ENCODE data around the gene ATXN2L. TPM values are rescaled to one million over a fixed set of nuclear protein-coding genes. Genes with fewer than 3 reads are reported as not detected.
A peak's percentile ranks its signal among the peaks of the same experiment; 100 is the strongest.

Gene ATXN2L
- total and polyA plus RNA-seq, 10 of the 15 experiments (the other 5 are each of a cell fraction or from before 2014, with no cell fraction given), result 3.5 to 210 (median 61.1) TPM

- TF ChIP-seq HSF1 (IDR thresholded peaks at IDR 0.05; ENCODE audit: low read depth, low read length) (peak; percentile 73; the same call in 1 of the 2 replicates), IKZF2 (IDR thresholded peaks at IDR 0.05) (no peak), TBL1XR1 (IDR thresholded peaks at IDR 0.05; ENCODE audit: low read depth, low read length) (peak; percentile 69), EP300 (IDR thresholded peaks at IDR 0.05; ENCODE audit: borderline replicate concordance in 1 of 2, control insufficient read depth in 1 of 2, low read depth in 2 of 2, low read length in 2 of 2) (0 out of 4 replicates have a peak, but pooled peaks of 1 of the 2 experiments have one; percentile 26), CEBPB (IDR thresholded peaks at IDR 0.05; ENCODE audit: borderline replicate concordance in 1 of 2, low read depth in 2 of 2, low read length in 2 of 2) (0 out of 4 replicates have a peak, but pooled peaks of 1 of the 2 experiments have one; percentile 22), SP1 (IDR thresholded peaks at IDR 0.05; ENCODE audit: low read depth, low read length) (peak; percentile 76), IRF4 (IDR thresholded peaks at IDR 0.05; ENCODE audit: low read depth, low read length) (peak; percentile 38; the same call in 1 of the 2 replicates), PML (IDR thresholded peaks at IDR 0.05; ENCODE audit: low read length) (peak; percentile 91), ZBTB4 (CRISPR knock-in tag; IDR thresholded peaks at IDR 0.05) (no peak), BACH1 (IDR thresholded peaks at IDR 0.05; ENCODE audit: borderline replicate concordance) (no peak), SMC3 (IDR thresholded peaks at IDR 0.05; ENCODE audit: borderline replicate concordance, low read length) (no peak; the same call in 1 of the 2 replicates), SIX5 (IDR thresholded peaks at IDR 0.05; ENCODE audit: low read depth, low read length, severe bottlenecking) (peak; percentile 78), RAD51 (IDR thresholded peaks at IDR 0.05) (no peak), ZBTB40 (IDR thresholded peaks at IDR 0.05; ENCODE audit: borderline replicate concordance) (peak; percentile 98), IRF3 (IDR thresholded peaks at IDR 0.05) (no peak), HDAC2 (IDR thresholded peaks at IDR 0.05) (no peak), WRNIP1 (IDR thresholded peaks at IDR 0.05; ENCODE audit: borderline replicate concordance, low read depth, low read length) (no peak), CHD4 (IDR thresholded peaks at IDR 0.05) (no peak), MEF2B (IDR thresholded peaks at IDR 0.05; ENCODE audit: partially characterized antibody, poor library complexity, severe bottlenecking) (no peak)
These were observed 23.5 kb downstream of the ATXN2L start, which contains the start of gene TUFM (continued) for GRCh38 chr16:28846080-28846932.

Measured in GM12878 (cell line).